ENCODE measurements around the gene MLYCD.

The MLYCD gene

GRCh38 chr16:83915491-83915890 lies 16.6 kb downstream of the MLYCD start:
- H3K4me1 ChIP-seq: no peaks in the 10 kb centered on the region
- no peaks in the 10 kb centered on the region for H3K27me3 ChIP-seq
- H3K9me3 ChIP-seq: no peaks in the 10 kb centered on the region
- H3K4me3 ChIP-seq (ENCODE audit: low read depth, low read length): no peak overlapping the region
- DNase-seq: no peak
- TF ChIP-seq, protein P1, sequence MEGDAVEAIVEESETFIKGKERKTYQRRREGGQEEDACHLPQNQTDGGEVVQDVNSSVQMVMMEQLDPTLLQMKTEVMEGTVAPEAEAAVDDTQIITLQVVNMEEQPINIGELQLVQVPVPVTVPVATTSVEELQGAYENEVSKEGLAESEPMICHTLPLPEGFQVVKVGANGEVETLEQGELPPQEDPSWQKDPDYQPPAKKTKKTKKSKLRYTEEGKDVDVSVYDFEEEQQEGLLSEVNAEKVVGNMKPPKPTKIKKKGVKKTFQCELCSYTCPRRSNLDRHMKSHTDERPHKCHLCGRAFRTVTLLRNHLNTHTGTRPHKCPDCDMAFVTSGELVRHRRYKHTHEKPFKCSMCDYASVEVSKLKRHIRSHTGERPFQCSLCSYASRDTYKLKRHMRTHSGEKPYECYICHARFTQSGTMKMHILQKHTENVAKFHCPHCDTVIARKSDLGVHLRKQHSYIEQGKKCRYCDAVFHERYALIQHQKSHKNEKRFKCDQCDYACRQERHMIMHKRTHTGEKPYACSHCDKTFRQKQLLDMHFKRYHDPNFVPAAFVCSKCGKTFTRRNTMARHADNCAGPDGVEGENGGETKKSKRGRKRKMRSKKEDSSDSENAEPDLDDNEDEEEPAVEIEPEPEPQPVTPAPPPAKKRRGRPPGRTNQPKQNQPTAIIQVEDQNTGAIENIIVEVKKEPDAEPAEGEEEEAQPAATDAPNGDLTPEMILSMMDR (IDR thresholded peaks at IDR 0.05; ENCODE audit: low read depth, low read length): no peak
- 0 out of 2 replicates have a peak, but pooled peaks cover 2% of the 10 kb centered on the region for H3K36me3 ChIP-seq

GRCh38 chr16:83917152-83918120 lies 18.5 kb downstream of the MLYCD start:
- TF ChIP-seq, protein P1 (IDR thresholded peaks at IDR 0.05; ENCODE audit: low read depth, low read length): no peak
- no peak for DNase-seq
- H3K4me1 ChIP-seq: no peaks in the 10 kb centered on the region
- no peaks in the 10 kb centered on the region; the same call in 1 of the 2 replicates for H3K9me3 ChIP-seq
- no peaks in the 10 kb centered on the region for H3K27me3 ChIP-seq
- no peak overlapping the region for H3K4me3 ChIP-seq (ENCODE audit: low read depth, low read length)
- 0 out of 2 replicates have a peak, but pooled peaks cover 2% of the 10 kb centered on the region for H3K36me3 ChIP-seq

GRCh38 chr16:83920894-83921491 lies 22.1 kb downstream of the MLYCD start:
- Histone ChIP-seq H3K36me3 (no peaks in the 10 kb centered on the region), H3K9me3 (no peaks in the 10 kb centered on the region; the same call in 1 of the 2 replicates), H3K27me3 (no peaks in the 10 kb centered on the region), H3K4me1 (no peaks in the 10 kb centered on the region), H3K4me3 (ENCODE audit: low read depth, low read length) (no peak overlapping the region)
- DNase-seq: no peak
- TF ChIP-seq, protein P1 (IDR thresholded peaks at IDR 0.05; ENCODE audit: low read depth, low read length): no peak

DNA sequence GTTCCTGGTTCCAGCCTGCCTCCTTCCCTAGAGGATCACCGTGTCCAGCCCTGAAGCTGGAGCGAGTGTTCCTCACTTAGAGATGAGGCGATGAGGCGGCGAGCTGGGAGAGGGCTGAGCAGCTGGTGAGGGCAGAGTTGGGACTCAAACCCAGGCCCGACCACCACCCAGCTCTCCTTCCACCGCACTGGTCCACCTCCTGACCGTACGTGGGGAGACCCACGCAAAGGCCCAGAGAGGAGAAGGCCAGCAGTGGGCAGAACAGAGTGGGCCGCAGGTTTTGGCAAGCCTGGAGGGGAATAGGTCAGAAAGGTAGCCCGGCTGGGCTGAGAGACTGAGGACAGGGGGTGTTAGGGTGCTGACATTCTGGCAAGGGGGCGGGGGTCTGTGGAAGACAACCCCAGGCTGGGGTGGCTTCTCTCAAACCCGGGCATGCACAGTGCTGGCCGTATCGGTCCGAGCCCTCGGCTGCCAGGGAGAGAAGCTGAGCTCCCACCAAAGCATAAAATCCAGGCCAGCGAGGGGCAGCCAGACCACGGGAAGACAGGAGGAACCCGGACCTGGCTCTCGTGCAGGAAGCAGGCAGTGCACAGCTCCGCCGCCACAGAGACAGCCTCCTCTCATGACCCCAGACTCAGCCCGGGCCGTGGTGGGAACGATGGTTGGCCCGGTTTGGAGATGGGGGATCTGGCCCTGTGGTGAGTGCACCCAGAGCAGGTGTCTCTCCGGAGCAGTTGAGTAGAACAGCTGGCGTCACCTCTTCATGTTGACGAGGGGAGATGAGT lies 24.9 kb downstream of the MLYCD start:
- TF ChIP-seq, protein P1 (IDR thresholded peaks at IDR 0.05; ENCODE audit: low read depth, low read length): no peak
- Histone ChIP-seq H3K36me3 (no peaks in the 10 kb centered on the region), H3K4me3 (ENCODE audit: low read depth, low read length) (no peak overlapping the region), H3K27me3 (peaks cover 8% of the 10 kb centered on the region; the same call in 1 of the 2 replicates), H3K4me1 (no peaks in the 10 kb centered on the region), H3K9me3 (no peaks in the 10 kb centered on the region; the same call in 1 of the 2 replicates)
- no peak for DNase-seq

GRCh38 chr16:83924686-83925085 lies 25.8 kb downstream of the MLYCD start:
- TF ChIP-seq, protein P1 (IDR thresholded peaks at IDR 0.05; ENCODE audit: low read depth, low read length): no peak
- Histone ChIP-seq H3K36me3 (no peaks in the 10 kb centered on the region), H3K4me1 (no peaks in the 10 kb centered on the region), H3K9me3 (no peaks in the 10 kb centered on the region; the same call in 1 of the 2 replicates), H3K4me3 (ENCODE audit: low read depth, low read length) (no peak overlapping the region), H3K27me3 (peaks cover 8% of the 10 kb centered on the region; the same call in 1 of the 2 replicates)
- DNase-seq: no peak
